Progenitor cell of endocrine pancreas (in vitro differentiated cells): Measurements from ENCODE around the gene MRPL55. TPM values are rescaled to one million over a fixed set of nuclear protein-coding genes. Genes with fewer than 3 reads are reported as not detected.
"Not testable (repeated sequence)": the region's sequence is repeated elsewhere in the genome, so short reads cannot be mapped to it uniquely, and the experiment has no call there.

ENCODE experiments used
- DNase-seq: peaks from one replicate; pipeline ENCODE4 v3.0.0; 2021; ENCODE audit warnings: low spot score; ENCODE audit not compliant: unreplicated experiment
- H3K27ac Mint-ChIP-seq: 2 replicates; pipeline ENCODE4 v1.8.0; 2021; ENCODE audit warnings: mild to moderate bottlenecking, moderate library complexity, mixed read lengths
- H3K27me3 Mint-ChIP-seq: 2 replicates; pipeline ENCODE4 v1.8.0; 2021; ENCODE audit warnings: mixed read lengths
- H3K36me3 Mint-ChIP-seq: 2 replicates; pipeline ENCODE4 v1.8.0; 2022; ENCODE audit warnings: mixed read lengths; ENCODE audit not compliant: insufficient read depth
- H3K4me1 Mint-ChIP-seq: 2 replicates; pipeline ENCODE4 v1.8.0; 2021; ENCODE audit warnings: low read depth, mixed read lengths
- H3K4me3 Mint-ChIP-seq: 2 replicates; pipeline ENCODE4 v1.8.0; 2021; ENCODE audit warnings: low read depth, mild to moderate bottlenecking, moderate library complexity, mixed read lengths
- H3K9me3 Mint-ChIP-seq: 2 replicates; pipeline ENCODE4 v1.8.0; 2021; ENCODE audit warnings: low read depth, mixed read lengths
- CTCF ChIP-seq: fragments of 200-600 bp; sonication (generic); IDR thresholded peaks from one replicate; pipeline ENCODE4 v1.5.0; 2021; ENCODE audit warnings: antibody characterized with exemption, mild to moderate bottlenecking; ENCODE audit not compliant: unreplicated experiment
- total RNA-seq: library from RNA; stranded (reverse); gene quantifications from 2 replicates; pipeline ENCODE4 v1.2.1, GENCODE V29; 2021

The MRPL55 gene
- total RNA-seq, 1 donor from 2014 or later = 50.3 TPM

- Mint-ChIP-seq H3K4me3 (no peak overlapping the region), H3K4me1 (peaks cover 12% of the 10 kb centered on the region), H3K27me3 (no peaks in the 10 kb centered on the region), H3K9me3 (peaks cover 3% of the 10 kb centered on the region), H3K36me3 (peaks cover 1% of the 10 kb centered on the region), H3K27ac (no peak overlapping the region)
- DNase-seq = no peak
- no peak for TF ChIP-seq CTCF
Observed at GRCh38 chr1:228112167-228112566, 3.1 kb upstream of the MRPL55 start.

GRCh38 chr1:228111315-228111714 lies 2.2 kb upstream of the MRPL55 start:
- not testable (repeated sequence) for H3K36me3 Mint-ChIP-seq, H3K9me3 Mint-ChIP-seq

GRCh38 chr1:228110556-228110955 lies 1.5 kb upstream of the MRPL55 start:
- H3K4me3 Mint-ChIP-seq = no peak overlapping the region
- peaks cover 3% of the 10 kb centered on the region for H3K36me3 Mint-ChIP-seq
- no peaks in the 10 kb centered on the region for H3K27me3 Mint-ChIP-seq
- peaks cover 3% of the 10 kb centered on the region for H3K9me3 Mint-ChIP-seq
- peak overlapping the region; percentile 98 for H3K27ac Mint-ChIP-seq
- peaks cover 12% of the 10 kb centered on the region for H3K4me1 Mint-ChIP-seq
- no peak for TF ChIP-seq CTCF
- no peak for DNase-seq

More at GRCh38 chr1:228111315-228111714, 2.2 kb upstream of the MRPL55 start:
- peaks cover 12% of the 10 kb centered on the region for H3K4me1 Mint-ChIP-seq
- H3K4me3 Mint-ChIP-seq, DNase-seq, H3K27me3 Mint-ChIP-seq, H3K27ac Mint-ChIP-seq: not testable (repeated sequence)

- peak overlapping the region; percentile 93 for H3K4me3 Mint-ChIP-seq
- peaks cover 12% of the 10 kb centered on the region for H3K4me1 Mint-ChIP-seq
- peaks cover 1% of the 10 kb centered on the region for H3K9me3 Mint-ChIP-seq
- H3K27ac Mint-ChIP-seq = peak overlapping the region; percentile 98
- DNase-seq = no peak
- TF ChIP-seq CTCF = no peak
- peaks cover 3% of the 10 kb centered on the region for H3K36me3 Mint-ChIP-seq
- H3K27me3 Mint-ChIP-seq = no peaks in the 10 kb centered on the region
Observed at GRCh38 chr1:228109962-228110488, 926 bp upstream of the MRPL55 start.

GRCh38 chr1:228108742-228109072 lies 392 bp downstream of the MRPL55 start:
- Mint-ChIP-seq H3K27ac (peak overlapping the region; percentile 98), H3K4me1 (peaks cover 12% of the 10 kb centered on the region), H3K9me3 (no peaks in the 10 kb centered on the region), H3K4me3 (peak overlapping the region; percentile 93), H3K36me3 (peaks cover 3% of the 10 kb centered on the region), H3K27me3 (no peaks in the 10 kb centered on the region)
- no peak for TF ChIP-seq CTCF
- no peak for DNase-seq

GRCh38 chr1:228108055-228108690 lies 926 bp downstream of the MRPL55 start:
- H3K9me3 Mint-ChIP-seq = no peaks in the 10 kb centered on the region
- peak overlapping the region; percentile 98 for H3K27ac Mint-ChIP-seq
- peaks cover 3% of the 10 kb centered on the region for H3K36me3 Mint-ChIP-seq
- H3K4me3 Mint-ChIP-seq = peak overlapping the region; percentile 93
- peaks cover 12% of the 10 kb centered on the region for H3K4me1 Mint-ChIP-seq
- no peak for DNase-seq
- no peak for TF ChIP-seq CTCF
- H3K27me3 Mint-ChIP-seq = no peaks in the 10 kb centered on the region
